CD4-positive, alpha-beta T cell treated with Interleukin-1 beta for 1 hour (primary cell): ENCODE measurements around the gene KCNH5.

Experiments used
- DNase-seq, 2 donors: peaks; one replicate each; pipeline ENCODE4 v3.0.0-alpha.2; 2020 to 2022

Gene KCNH5

GRCh38 chr14:62663456-62663821 is 381.8 kb downstream of the KCNH5 start:
- no peak for DNase-seq

- DNase-seq: no peak
These were observed 382.3 kb downstream of the KCNH5 start for GRCh38 chr14:62662811-62663455.

- DNase-seq: no peak
These were observed 383.4 kb downstream of the KCNH5 start for GRCh38 chr14:62661818-62662217.

- no peak for DNase-seq
These were observed 386.6 kb downstream of the KCNH5 start for GRCh38 chr14:62658631-62659030.

- no peak for DNase-seq
These were observed 387.9 kb downstream of the KCNH5 start for GRCh38 chr14:62657376-62657775.

- DNase-seq: no peak
These were observed 390.1 kb downstream of the KCNH5 start for GRCh38 chr14:62655166-62655565.

GRCh38 chr14:62654641-62655040 is 390.6 kb downstream of the KCNH5 start:
- DNase-seq: no peak
